ENCODE data around the gene C2. TPM values are rescaled to one million over a fixed set of nuclear protein-coding genes. Genes with fewer than 3 reads are reported as not detected.

Gene C2
- total and polyA plus RNA-seq, 2 donors (not counting 1 experiment from before 2014, with no cell fraction given) = 0.28 to 3.4 TPM

- no peaks in the 10 kb centered on the region for H3K36me3 ChIP-seq (replicated peaks in 1 of 2; ENCODE audit: control extremely low read depth in 1 of 2, control insufficient read depth in 1 of 2, extremely low read depth in 1 of 2, insufficient read depth in 2 of 2, low read length in 1 of 2)
- Mint-ChIP-seq H3K4me1 (peaks cover 40% of the 10 kb centered on the region), H3K4me3 (peak overlapping the region; percentile 66), H3K27ac (peak overlapping the region; percentile 69), H3K9me3 (ENCODE audit: insufficient read depth) (no peaks in the 10 kb centered on the region), H3K27me3 (no peaks in the 10 kb centered on the region)
- no peak overlapping the region for H3K9ac ChIP-seq (ENCODE audit: low read length)
- H3K4me1 ChIP-seq (ENCODE audit: control insufficient read depth in 2 of 2, insufficient read depth in 2 of 2, low read length in 2 of 2) = peaks cover 16 to 33% of the 10 kb centered on the region in 2 donors
- POLR2A ChIA-PET = interaction anchor here (0.6 kb wide), 1 partner anchor 235 kb away, joined by 6 read pairs; the partner anchor contains the start of gene GPANK1
- H3K9me3 ChIP-seq (ENCODE audit: control extremely low read depth in 1 of 3, control insufficient read depth in 2 of 3, insufficient read depth in 1 of 3, low read length in 2 of 3) = no peaks in the 10 kb centered on the region
- no peak overlapping the region for H3K4me2 ChIP-seq (replicated peaks; ENCODE audit: low read depth, low read length, poor library complexity, severe bottlenecking)
- H4K20me1 ChIP-seq (ENCODE audit: control insufficient read depth, insufficient read depth, low read length, poor library complexity, severe bottlenecking) = no peaks in the 10 kb centered on the region
- WGBS (ENCODE audit: insufficient coverage) = 90% methylated on average over 43 of the region's 49 CpGs
- H3K4me3 ChIP-seq (ENCODE audit: control extremely low read depth in 1 of 5, extremely low read depth in 1 of 5, insufficient read depth in 1 of 5, low read depth in 2 of 5, low read length in 4 of 5) = no peak overlapping the region
- H3K27me3 ChIP-seq (replicated peaks in 1 of 4; ENCODE audit: control extremely low read depth in 1 of 4, control insufficient read depth in 3 of 4, insufficient read depth in 4 of 4, low read length in 3 of 4) = no peaks in the 10 kb centered on the region
- CTCF ChIA-PET = no interaction called here
- H2AFZ ChIP-seq (ENCODE audit: insufficient read depth, low read depth, low read length, poor library complexity, severe bottlenecking) = no peak overlapping the region
- no peak for ATAC-seq (ENCODE audit: low read depth)
- H3K27ac ChIP-seq (ENCODE audit: low read length in 2 of 2) = no peak overlapping the region
- TF ChIP-seq CTCF (IDR thresholded peaks at IDR 0.05) = no peak
- no peak for TF ChIP-seq EZH2 (IDR thresholded peaks at IDR 0.05; ENCODE audit: borderline replicate concordance, insufficient read depth, low read depth, low read length, poor library complexity, severe bottlenecking)
- peak; percentile 40 for DNase-seq
- peaks cover 4% of the 10 kb centered on the region for H3K79me2 ChIP-seq (ENCODE audit: control insufficient read depth, insufficient read depth, low read length)
- intact Hi-C loops (cut with micrococcal nuclease) = loop anchor here (5.0 kb wide), 3 partner anchors 163 to 297 kb away; partner anchors contain the start of genes CLIC1 and PRRC2A
Observed at GRCh38 chr6:31899882-31900722, 27.4 kb upstream of the C2 start.

GRCh38 chr6:31900917-31901414 lies 26.6 kb upstream of the C2 start:
- H3K9ac ChIP-seq (ENCODE audit: low read length) = peak overlapping the region; percentile 74
- peak overlapping the region in 4 of 5 experiments; percentile 77 to 82 (median 80) for H3K4me3 ChIP-seq (ENCODE audit: control extremely low read depth in 1 of 5, extremely low read depth in 1 of 5, insufficient read depth in 1 of 5, low read depth in 2 of 5, low read length in 4 of 5)
- H4K20me1 ChIP-seq (ENCODE audit: control insufficient read depth, insufficient read depth, low read length, poor library complexity, severe bottlenecking) = no peaks in the 10 kb centered on the region
- ChIA-PET CTCF (no interaction called here), POLR2A (interaction anchor here (0.6 to 1.4 kb wide), 4 partner anchors 58 to 236 kb away, joined by 3 to 6 read pairs (median 5); partner anchors contain the start of genes DXO, GPANK1 and SKIC2)
- 86% methylated on average over 28 of the region's 29 CpGs for WGBS (ENCODE audit: insufficient coverage)
- Mint-ChIP-seq H3K9me3 (ENCODE audit: insufficient read depth) (no peaks in the 10 kb centered on the region), H3K4me1 (peaks cover 38% of the 10 kb centered on the region), H3K27me3 (no peaks in the 10 kb centered on the region), H3K4me3 (peak overlapping the region; percentile 74), H3K27ac (peak overlapping the region; percentile 83)
- no peaks in the 10 kb centered on the region for H3K9me3 ChIP-seq (ENCODE audit: control extremely low read depth in 1 of 3, control insufficient read depth in 2 of 3, insufficient read depth in 1 of 3, low read length in 2 of 3)
- H3K36me3 ChIP-seq (replicated peaks in 1 of 2; ENCODE audit: control extremely low read depth in 1 of 2, control insufficient read depth in 1 of 2, extremely low read depth in 1 of 2, insufficient read depth in 2 of 2, low read length in 1 of 2) = no peaks in the 10 kb centered on the region
- DNase-seq (peak; percentile 41), ATAC-seq (ENCODE audit: low read depth) (no peak)
- H3K27ac ChIP-seq (ENCODE audit: low read length in 2 of 2) = peak overlapping the region; percentile 28 to 44
- H3K4me1 ChIP-seq (ENCODE audit: control insufficient read depth in 2 of 2, insufficient read depth in 2 of 2, low read length in 2 of 2) = peaks cover 16 to 33% of the 10 kb centered on the region in 2 donors
- peak overlapping the region; percentile 85 for H2AFZ ChIP-seq (ENCODE audit: insufficient read depth, low read depth, low read length, poor library complexity, severe bottlenecking)
- no peak for TF ChIP-seq CTCF (IDR thresholded peaks at IDR 0.05)
- TF ChIP-seq EZH2 (IDR thresholded peaks at IDR 0.05; ENCODE audit: borderline replicate concordance, insufficient read depth, low read depth, low read length, poor library complexity, severe bottlenecking) = no peak
- H3K27me3 ChIP-seq (replicated peaks in 1 of 4; ENCODE audit: control extremely low read depth in 1 of 4, control insufficient read depth in 3 of 4, insufficient read depth in 4 of 4, low read length in 3 of 4) = no peaks in the 10 kb centered on the region
- H3K79me2 ChIP-seq (ENCODE audit: control insufficient read depth, insufficient read depth, low read length) = peaks cover 4% of the 10 kb centered on the region
- H3K4me2 ChIP-seq (replicated peaks; ENCODE audit: low read depth, low read length, poor library complexity, severe bottlenecking) = peak overlapping the region; percentile 85
- intact Hi-C loops (cut with micrococcal nuclease) = no loop called here

All from B cell (primary cell).